Mesendoderm (in vitro differentiated cells): ENCODE measurements around the gene CRYBG2.

Experiments used
- DNase-seq: peaks from one replicate; pipeline ENCODE4 v3.0.0; 2013
- H2AK5ac ChIP-seq: 2 replicates; pipeline ENCODE4 v1.6.1; 2013; ENCODE audit warnings: low read length, inconsistent platforms
- H2BK120ac ChIP-seq: 2 replicates; pipeline ENCODE4 v1.6.1; 2013; ENCODE audit warnings: low read depth, mild to moderate bottlenecking, low read length, moderate library complexity, mixed read lengths
- H2BK15ac ChIP-seq: replicated peaks from 2 replicates; pipeline ENCODE4 v1.6.1; 2013; ENCODE audit warnings: low read depth, mild to moderate bottlenecking, moderate library complexity
- H2BK5ac ChIP-seq: 2 replicates; pipeline ENCODE4 v1.6.1; 2013; ENCODE audit warnings: low read length, inconsistent platforms
- H3K18ac ChIP-seq: 2 replicates; pipeline ENCODE4 v1.6.1; 2013; ENCODE audit warnings: mild to moderate bottlenecking, low read length, mixed read lengths
- H3K23ac ChIP-seq: one replicate; pipeline ENCODE4 v1.6.1; 2013; ENCODE audit warnings: low read length
- H3K27ac ChIP-seq: 2 replicates; pipeline ENCODE4 v1.5.1; 2013; ENCODE audit warnings: low read depth, mild to moderate bottlenecking, inconsistent platforms, low read length, moderate library complexity
- H3K27me3 ChIP-seq: 2 replicates; pipeline ENCODE4 v1.6.1; 2013; ENCODE audit warnings: low read length, control low read depth, mild to moderate bottlenecking, inconsistent platforms; ENCODE audit not compliant: insufficient read depth, poor library complexity
- H3K36me3 ChIP-seq: 2 replicates; pipeline ENCODE4 v1.6.1; 2013; ENCODE audit warnings: low read length, inconsistent platforms; ENCODE audit not compliant: control insufficient read depth, insufficient read depth
- H3K4ac ChIP-seq: one replicate; pipeline ENCODE4 v1.6.1; 2013; ENCODE audit warnings: low read depth, mild to moderate bottlenecking, low read length, moderate library complexity
- H3K4me1 ChIP-seq: 2 replicates; pipeline ENCODE4 v1.6.1; 2013; ENCODE audit warnings: low read depth, low read length, inconsistent platforms; ENCODE audit not compliant: control insufficient read depth
- H3K4me2 ChIP-seq: 2 replicates; pipeline ENCODE4 v1.6.1; 2013; ENCODE audit warnings: low read length
- H3K4me3 ChIP-seq: 2 replicates; pipeline ENCODE4 v1.5.1; 2013; ENCODE audit warnings: mild to moderate bottlenecking, low read length
- H3K56ac ChIP-seq: one replicate; pipeline ENCODE4 v1.6.1; 2013; ENCODE audit warnings: low read length
- H3K79me1 ChIP-seq: 2 replicates; pipeline ENCODE4 v1.6.1; 2013; ENCODE audit warnings: low read length, inconsistent platforms
- H3K79me2 ChIP-seq: 2 replicates; pipeline ENCODE4 v1.6.1; 2013; ENCODE audit warnings: mild to moderate bottlenecking, low read length; ENCODE audit not compliant: control insufficient read depth, insufficient read depth
- H3K9ac ChIP-seq: 2 replicates; pipeline ENCODE4 v1.6.1; 2013; ENCODE audit warnings: low read length, inconsistent platforms
- H4K5ac ChIP-seq: one replicate; pipeline ENCODE4 v1.6.1; 2013; ENCODE audit warnings: low read length
- H4K8ac ChIP-seq: one replicate; pipeline ENCODE4 v1.6.1; 2013; ENCODE audit warnings: low read depth, mild to moderate bottlenecking, control low read depth, low read length, moderate library complexity
- WGBS: extraction: QIAGEN DNeasy Blood & Tissue Kit; methylation state at CpG from one replicate; pipeline ENCODE4 v1.1.7; 2013; ENCODE audit warnings: low lambda C conversion rate, missing lambda C conversion rate; ENCODE audit not compliant: insufficient coverage; ENCODE audit errors: extremely low coverage; 5-methylcytosine and 5-hydroxymethylcytosine counted together

Gene CRYBG2

DNA sequence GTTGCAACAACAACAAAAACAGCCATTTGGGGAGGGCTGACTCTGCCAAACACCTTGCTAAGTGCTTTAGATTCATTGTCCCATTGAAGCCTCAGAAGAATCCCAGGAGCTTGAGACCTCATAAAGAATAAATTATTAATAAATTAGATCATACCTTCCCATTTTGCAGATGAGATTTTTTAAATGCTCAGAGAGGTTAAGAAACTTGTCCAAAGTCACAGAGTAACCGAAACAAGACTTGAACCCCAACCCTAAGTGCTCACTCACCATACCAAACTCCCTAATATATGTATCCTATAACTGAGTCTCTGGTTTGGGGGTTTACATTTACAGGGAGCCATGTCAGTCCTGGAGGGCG lies 3.6 kb downstream of the CRYBG2 start:
- H3K56ac ChIP-seq: peak overlapping the region; percentile 53
- peak overlapping the region; percentile 48 for H2BK120ac ChIP-seq
- H3K23ac ChIP-seq: no peak overlapping the region
- H3K4me2 ChIP-seq: no peak overlapping the region
- no peaks in the 10 kb centered on the region for H3K27me3 ChIP-seq
- peak overlapping the region; percentile 22 for H3K4ac ChIP-seq
- WGBS: no CpG with 5 or more reads among the region's 2 CpGs
- no peak for DNase-seq
- no peak overlapping the region for H3K9ac ChIP-seq
- H3K4me1 ChIP-seq: peaks cover 7% of the 10 kb centered on the region
- H2BK5ac ChIP-seq: peak overlapping the region; percentile 51
- no peak overlapping the region for H2AK5ac ChIP-seq
- H3K79me2 ChIP-seq: no peaks in the 10 kb centered on the region
- no peaks in the 10 kb centered on the region for H3K36me3 ChIP-seq
- H4K8ac ChIP-seq: no peak overlapping the region
- no peak overlapping the region for H3K4me3 ChIP-seq
- no peak overlapping the region for H2BK15ac ChIP-seq
- peak overlapping the region; percentile 26 for H3K27ac ChIP-seq
- H3K18ac ChIP-seq: peak overlapping the region; percentile 72
- no peaks in the 10 kb centered on the region for H3K79me1 ChIP-seq
- no peak overlapping the region for H4K5ac ChIP-seq

DNA sequence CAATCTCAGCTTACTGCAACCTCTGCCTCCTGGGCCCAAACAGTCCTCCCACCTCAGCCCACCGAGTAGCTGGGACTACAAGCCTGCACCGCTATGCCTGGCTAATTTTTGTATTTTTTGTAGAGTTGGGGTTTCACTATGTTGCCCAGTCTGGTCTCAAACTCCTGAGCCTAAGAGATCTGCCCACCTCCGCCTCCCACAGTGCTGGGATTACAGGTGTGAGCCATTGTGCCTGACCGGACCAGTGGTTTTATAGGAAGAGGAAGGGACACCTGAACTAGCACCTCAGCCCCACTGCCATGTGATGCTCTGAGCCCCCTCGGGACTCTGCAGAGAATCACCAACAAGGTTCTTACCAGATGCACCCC lies 4.1 kb downstream of the CRYBG2 start:
- no peak overlapping the region for H3K23ac ChIP-seq
- no peak overlapping the region for H3K4me3 ChIP-seq
- H3K27me3 ChIP-seq: no peaks in the 10 kb centered on the region
- no peaks in the 10 kb centered on the region for H3K79me1 ChIP-seq
- no peaks in the 10 kb centered on the region for H3K79me2 ChIP-seq
- peaks cover 7% of the 10 kb centered on the region for H3K4me1 ChIP-seq
- no peak overlapping the region for H3K4ac ChIP-seq
- H2BK15ac ChIP-seq: no peak overlapping the region
- no peak overlapping the region for H4K5ac ChIP-seq
- H2BK5ac ChIP-seq: no peak overlapping the region
- no peak overlapping the region for H3K27ac ChIP-seq
- no peak overlapping the region for H3K56ac ChIP-seq
- H2AK5ac ChIP-seq: no peak overlapping the region
- no peak overlapping the region for H2BK120ac ChIP-seq
- H3K18ac ChIP-seq: no peak overlapping the region
- H3K9ac ChIP-seq: no peak overlapping the region
- DNase-seq: no peak
- H4K8ac ChIP-seq: no peak overlapping the region
- no peaks in the 10 kb centered on the region for H3K36me3 ChIP-seq
- WGBS: no CpG with 5 or more reads among the region's 5 CpGs
- H3K4me2 ChIP-seq: no peak overlapping the region

DNA sequence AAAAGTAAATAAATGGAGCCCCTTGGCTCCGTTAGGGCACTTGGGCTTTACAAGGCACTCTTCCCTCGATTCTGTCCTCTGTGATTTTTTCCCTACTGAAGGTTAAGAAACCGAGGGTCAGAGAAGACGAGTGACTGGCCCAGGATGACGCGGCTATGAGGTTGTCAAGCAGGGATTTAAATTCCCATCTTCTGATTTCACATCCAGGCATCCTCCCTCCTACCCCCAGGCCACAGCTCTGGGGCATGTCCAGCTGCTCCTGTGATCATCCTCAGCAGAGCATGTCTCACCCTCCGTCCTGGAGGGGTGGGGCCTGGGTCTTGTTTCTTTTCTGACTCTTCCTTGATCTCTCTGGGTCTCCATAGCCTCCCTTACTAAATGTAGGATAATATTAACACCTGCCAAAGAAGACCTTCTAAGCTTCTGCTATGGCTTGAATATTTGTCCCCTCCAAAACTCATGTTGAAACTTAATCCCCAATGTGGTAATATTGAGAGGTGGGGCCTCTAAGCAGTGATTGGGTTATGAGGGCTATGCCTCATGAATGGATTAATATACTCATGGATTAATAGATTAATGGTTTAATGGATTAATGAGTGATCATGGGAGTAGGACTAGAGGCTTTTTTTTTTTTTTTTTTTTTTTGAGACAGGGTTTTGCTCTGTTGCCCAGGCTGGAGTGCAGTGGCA lies 4.6 kb downstream of the CRYBG2 start:
- DNase-seq: peak; percentile 83
- Histone ChIP-seq H2BK120ac (no peak overlapping the region), H4K5ac (no peak overlapping the region), H3K27me3 (no peaks in the 10 kb centered on the region), H2BK15ac (no peak overlapping the region), H3K27ac (no peak overlapping the region), H4K8ac (no peak overlapping the region), H2AK5ac (no peak overlapping the region), H3K4me2 (no peak overlapping the region), H3K4me1 (peaks cover 7% of the 10 kb centered on the region), H3K4me3 (no peak overlapping the region), H3K36me3 (no peaks in the 10 kb centered on the region), H3K4ac (no peak overlapping the region), H3K56ac (no peak overlapping the region), H3K18ac (no peak overlapping the region), H3K79me1 (no peaks in the 10 kb centered on the region), H2BK5ac (no peak overlapping the region), H3K79me2 (no peaks in the 10 kb centered on the region), H3K23ac (no peak overlapping the region), H3K9ac (no peak overlapping the region)
- WGBS: no CpG with 5 or more reads among the region's 7 CpGs

DNA sequence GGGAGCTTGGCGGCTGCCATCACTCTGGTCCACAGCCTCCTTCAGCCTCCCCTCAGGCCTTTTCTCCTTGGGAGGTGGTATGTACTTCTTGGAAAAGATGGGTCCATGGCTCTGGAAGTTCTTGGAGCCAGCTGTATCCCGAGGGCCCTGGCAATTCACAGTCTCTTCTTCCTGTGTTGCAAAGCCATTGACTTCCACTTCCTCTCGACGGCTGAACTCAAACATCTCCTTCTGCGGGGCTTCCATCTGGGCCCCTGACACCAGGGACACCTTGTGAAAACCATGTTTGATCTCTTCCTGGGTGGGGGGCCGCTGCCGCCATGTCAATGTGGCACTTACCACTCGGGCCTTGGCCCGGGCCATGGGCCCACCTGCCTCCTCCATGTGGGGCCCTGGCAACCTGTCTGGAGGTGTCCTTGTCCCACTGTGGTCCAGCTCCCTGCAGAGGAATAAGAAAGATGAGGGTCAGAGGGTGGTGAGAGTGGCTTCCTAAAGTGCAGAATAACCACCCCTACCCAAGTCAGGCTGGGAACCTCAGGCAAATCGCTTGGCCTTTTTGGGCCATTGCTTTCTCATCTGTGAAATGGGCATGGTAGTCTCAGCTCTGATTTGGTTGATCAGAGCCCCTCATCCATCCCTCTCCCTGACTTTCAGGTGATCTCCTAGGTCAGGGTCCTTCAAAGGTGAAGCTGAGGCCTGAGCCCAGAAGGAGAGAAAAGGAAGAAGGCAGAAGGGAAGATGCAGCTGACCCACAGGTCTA lies 7.5 kb downstream of the CRYBG2 start:
- no peak overlapping the region for H2BK5ac ChIP-seq
- no peak overlapping the region for H4K8ac ChIP-seq
- no peak overlapping the region for H3K18ac ChIP-seq
- H2BK120ac ChIP-seq: no peak overlapping the region
- DNase-seq: no peak
- no peak overlapping the region for H2BK15ac ChIP-seq
- H3K79me2 ChIP-seq: no peaks in the 10 kb centered on the region
- H3K36me3 ChIP-seq: no peaks in the 10 kb centered on the region
- H3K27ac ChIP-seq: no peak overlapping the region
- no peak overlapping the region for H2AK5ac ChIP-seq
- H3K27me3 ChIP-seq: no peaks in the 10 kb centered on the region
- H4K5ac ChIP-seq: no peak overlapping the region
- WGBS: no CpG with 5 or more reads among the region's 10 CpGs
- no peaks in the 10 kb centered on the region for H3K79me1 ChIP-seq
- H3K4ac ChIP-seq: no peak overlapping the region
- H3K56ac ChIP-seq: no peak overlapping the region
- H3K9ac ChIP-seq: no peak overlapping the region
- H3K4me3 ChIP-seq: no peak overlapping the region
- H3K4me2 ChIP-seq: no peak overlapping the region
- no peak overlapping the region for H3K23ac ChIP-seq
- H3K4me1 ChIP-seq: peaks cover 6% of the 10 kb centered on the region

DNA sequence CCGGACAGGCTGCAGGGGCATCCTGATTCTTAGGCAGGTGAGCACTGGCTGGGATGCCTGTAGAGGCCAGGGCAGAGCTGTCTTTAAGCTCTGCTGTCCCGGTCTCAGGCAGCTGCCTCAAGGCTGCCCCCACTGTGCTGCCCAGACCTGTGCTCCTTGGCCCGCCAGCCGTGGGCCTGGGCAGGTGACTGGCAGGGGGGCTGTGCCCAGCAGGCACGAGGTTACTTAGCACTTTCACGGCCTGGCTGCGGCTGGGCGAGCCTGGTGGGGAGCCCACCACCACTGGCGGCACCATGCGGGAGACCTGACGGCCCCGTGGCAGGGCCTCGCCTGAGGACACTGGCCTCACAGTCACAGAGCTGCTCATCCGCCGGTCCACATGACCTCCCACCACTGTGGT lies 8.2 kb downstream of the CRYBG2 start:
- no peak overlapping the region for H3K4me3 ChIP-seq
- no peak for DNase-seq
- no peak overlapping the region for H2AK5ac ChIP-seq
- H3K27me3 ChIP-seq: no peaks in the 10 kb centered on the region
- H3K9ac ChIP-seq: no peak overlapping the region
- no peak overlapping the region for H3K23ac ChIP-seq
- H2BK120ac ChIP-seq: no peak overlapping the region
- no peak overlapping the region for H3K56ac ChIP-seq
- H4K5ac ChIP-seq: no peak overlapping the region
- no peaks in the 10 kb centered on the region for H3K79me1 ChIP-seq
- WGBS: no CpG with 5 or more reads among the region's 15 CpGs
- no peak overlapping the region for H2BK15ac ChIP-seq
- no peak overlapping the region for H3K27ac ChIP-seq
- no peak overlapping the region for H2BK5ac ChIP-seq
- H3K4me2 ChIP-seq: no peak overlapping the region
- H3K4ac ChIP-seq: no peak overlapping the region
- peaks cover 2% of the 10 kb centered on the region for H3K4me1 ChIP-seq
- H4K8ac ChIP-seq: no peak overlapping the region
- no peaks in the 10 kb centered on the region for H3K79me2 ChIP-seq
- no peak overlapping the region for H3K18ac ChIP-seq
- H3K36me3 ChIP-seq: no peaks in the 10 kb centered on the region
